ENCODE results near the gene E2F3. TPM values are rescaled to one million over a fixed set of nuclear protein-coding genes. Genes with fewer than 3 reads are reported as not detected.

Gene E2F3
- total RNA-seq, 1 experiment from 2014 or later: 35.7 TPM

DNA sequence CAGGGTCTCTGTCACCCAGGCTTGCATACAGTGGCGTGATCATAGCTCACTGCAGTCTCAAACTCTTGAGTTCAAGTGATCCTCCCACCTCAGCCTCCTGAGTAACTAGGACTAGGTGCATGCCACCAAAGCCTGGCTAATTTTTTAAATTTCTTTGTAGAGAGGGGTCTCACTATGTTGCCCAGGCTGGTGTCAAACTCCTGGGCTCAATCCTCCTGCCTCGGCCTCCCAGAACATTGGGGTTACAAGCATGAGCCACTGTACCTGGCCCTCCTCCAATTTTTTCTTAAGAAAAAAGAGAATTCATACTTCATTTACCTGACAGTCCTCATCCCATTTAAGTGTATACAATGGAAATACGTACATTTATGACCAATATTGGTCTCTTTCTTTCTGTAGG, 37.9 kb downstream of the E2F3 start:
- Histone ChIP-seq H3K18ac (ENCODE audit: insufficient read length, low read depth, low read length) (no peak overlapping the region), H3T11ph (ENCODE audit: low read length) (no peak overlapping the region), H2BK5ac (ENCODE audit: insufficient read length, low read length) (no peak overlapping the region), H4K5ac (ENCODE audit: insufficient read length, low read depth, low read length) (no peak overlapping the region), H3K23me2 (ENCODE audit: insufficient read length, low read depth, low read length, poor library complexity, severe bottlenecking) (no peaks in the 10 kb centered on the region), H3K56ac (ENCODE audit: insufficient read length, low read depth, low read length) (no peak overlapping the region), H3K9me3 (ENCODE audit: control insufficient read depth, low read depth, low read length) (no peaks in the 10 kb centered on the region), H4K91ac (ENCODE audit: insufficient read length, low read depth, low read length) (no peak overlapping the region), H2BK12ac (ENCODE audit: insufficient read length, low read depth, low read length) (no peak overlapping the region), H3K23ac (ENCODE audit: insufficient read length, low read depth, low read length) (no peak overlapping the region), H3K9ac (ENCODE audit: extremely low read depth, insufficient read length, low read length) (no peak overlapping the region), H3K79me1 (ENCODE audit: insufficient read depth, low read depth, low read length, poor library complexity, severe bottlenecking) (peaks cover 6% of the 10 kb centered on the region), H3K79me2 (ENCODE audit: insufficient read depth, low read length) (peaks cover 25% of the 10 kb centered on the region; the same call in 1 of the 2 replicates), H2BK120ac (ENCODE audit: low read depth, low read length, poor library complexity, severe bottlenecking) (no peak overlapping the region), H2AFZ (ENCODE audit: low read length) (no peak overlapping the region), H3K4me2 (ENCODE audit: insufficient read depth, insufficient read length, low read length) (no peak overlapping the region), H4K20me1 (ENCODE audit: control insufficient read depth, insufficient read depth, insufficient read length) (no peaks in the 10 kb centered on the region), H4K8ac (replicated peaks; ENCODE audit: insufficient read length, low read depth, low read length) (no peak overlapping the region), H2BK15ac (ENCODE audit: low read depth, low read length) (no peak overlapping the region), H3K14ac (ENCODE audit: insufficient read depth, low read length) (no peak overlapping the region), H2AK5ac (ENCODE audit: insufficient read length, low read length) (no peak overlapping the region), H3K4ac (ENCODE audit: low read depth, low read length) (no peak overlapping the region), H3K27ac (ENCODE audit: insufficient read length, low read depth, low read length) (no peak overlapping the region), H2BK20ac (ENCODE audit: low read depth, low read length, poor library complexity, severe bottlenecking) (no peak overlapping the region), H3K4me1 (ENCODE audit: insufficient read depth, low read length) (peaks cover 9% of the 10 kb centered on the region), H3K27me3 (ENCODE audit: insufficient read depth, low read length) (no peaks in the 10 kb centered on the region)
- Mint-ChIP-seq H3K36me3 (ENCODE audit: insufficient read depth in 1 of 3, low read depth in 3 of 3) (peaks cover 9 to 37% (median 23%) of the 10 kb centered on the region in 3 experiments; a peak in 6 of 7 replicates), H3K27ac (peak overlapping the region in 2 of 3 experiments; percentile 28 to 60; a peak in 2 of 7 replicates), H3K4me3 (no peak overlapping the region), H3K9me3 (no peaks in the 10 kb centered on the region), H3K27me3 (ENCODE audit: low read depth) (no peaks in the 10 kb centered on the region), H3K4me1 (peaks cover 17 to 31% of the 10 kb centered on the region in 2 experiments)
- DNase-seq: no peak
- WGBS (ENCODE audit: extremely low coverage, insufficient read length, low lambda C conversion rate): no CpG with 5 or more reads among the region's 3 CpGs
- TF ChIP-seq CTCF (conservative IDR thresholded peaks at IDR 0.05): no peak

All from H9 (cell line).